Measurements from ENCODE around the gene MDC1. TPM values are rescaled to one million over a fixed set of nuclear protein-coding genes. Genes with fewer than 3 reads are reported as not detected.
"Not testable (repeated sequence)": the region's sequence is repeated elsewhere in the genome, so short reads cannot be mapped to it uniquely, and the experiment has no call there.

The MDC1 gene, protein sequence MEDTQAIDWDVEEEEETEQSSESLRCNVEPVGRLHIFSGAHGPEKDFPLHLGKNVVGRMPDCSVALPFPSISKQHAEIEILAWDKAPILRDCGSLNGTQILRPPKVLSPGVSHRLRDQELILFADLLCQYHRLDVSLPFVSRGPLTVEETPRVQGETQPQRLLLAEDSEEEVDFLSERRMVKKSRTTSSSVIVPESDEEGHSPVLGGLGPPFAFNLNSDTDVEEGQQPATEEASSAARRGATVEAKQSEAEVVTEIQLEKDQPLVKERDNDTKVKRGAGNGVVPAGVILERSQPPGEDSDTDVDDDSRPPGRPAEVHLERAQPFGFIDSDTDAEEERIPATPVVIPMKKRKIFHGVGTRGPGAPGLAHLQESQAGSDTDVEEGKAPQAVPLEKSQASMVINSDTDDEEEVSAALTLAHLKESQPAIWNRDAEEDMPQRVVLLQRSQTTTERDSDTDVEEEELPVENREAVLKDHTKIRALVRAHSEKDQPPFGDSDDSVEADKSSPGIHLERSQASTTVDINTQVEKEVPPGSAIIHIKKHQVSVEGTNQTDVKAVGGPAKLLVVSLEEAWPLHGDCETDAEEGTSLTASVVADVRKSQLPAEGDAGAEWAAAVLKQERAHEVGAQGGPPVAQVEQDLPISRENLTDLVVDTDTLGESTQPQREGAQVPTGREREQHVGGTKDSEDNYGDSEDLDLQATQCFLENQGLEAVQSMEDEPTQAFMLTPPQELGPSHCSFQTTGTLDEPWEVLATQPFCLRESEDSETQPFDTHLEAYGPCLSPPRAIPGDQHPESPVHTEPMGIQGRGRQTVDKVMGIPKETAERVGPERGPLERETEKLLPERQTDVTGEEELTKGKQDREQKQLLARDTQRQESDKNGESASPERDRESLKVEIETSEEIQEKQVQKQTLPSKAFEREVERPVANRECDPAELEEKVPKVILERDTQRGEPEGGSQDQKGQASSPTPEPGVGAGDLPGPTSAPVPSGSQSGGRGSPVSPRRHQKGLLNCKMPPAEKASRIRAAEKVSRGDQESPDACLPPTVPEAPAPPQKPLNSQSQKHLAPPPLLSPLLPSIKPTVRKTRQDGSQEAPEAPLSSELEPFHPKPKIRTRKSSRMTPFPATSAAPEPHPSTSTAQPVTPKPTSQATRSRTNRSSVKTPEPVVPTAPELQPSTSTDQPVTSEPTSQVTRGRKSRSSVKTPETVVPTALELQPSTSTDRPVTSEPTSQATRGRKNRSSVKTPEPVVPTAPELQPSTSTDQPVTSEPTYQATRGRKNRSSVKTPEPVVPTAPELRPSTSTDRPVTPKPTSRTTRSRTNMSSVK (N-terminal part only)
- 10 to 100 TPM; 19.5 to 54.6 (median 26.0) TPM for polyA plus RNA-seq (ENCODE audit: insufficient read length in 12 of 12)
- long read RNA-seq, donor 1, result 0 reads
- long read RNA-seq, donor 2, partial matches to known transcripts, result 0 of 1 reads
- long read RNA-seq, donor 2, other reads (novel, unspliced or antisense), result 0 of 1 reads
- long read RNA-seq, donor 3, partial matches to known transcripts, result 0 of 3 reads
- long read RNA-seq, donor 3, other reads (novel, unspliced or antisense), result 0 of 3 reads
- long read RNA-seq, donor 4, partial matches to known transcripts, result 0 of 1 reads
- long read RNA-seq, donor 4, other reads (novel, unspliced or antisense), result 0 of 1 reads
- long read RNA-seq, donor 5, partial matches to known transcripts, result 6 of 9 reads
- long read RNA-seq, donor 5, other reads (novel, unspliced or antisense), result 0 of 9 reads
- long read RNA-seq, donor 6, partial matches to known transcripts, result 0 of 1 reads
- long read RNA-seq, donor 6, other reads (novel, unspliced or antisense), result 0 of 1 reads
- long read RNA-seq, donor 7, partial matches to known transcripts, result 0 of 2 reads
- long read RNA-seq, donor 7, other reads (novel, unspliced or antisense), result 0 of 2 reads
- long read RNA-seq, donor 8, partial matches to known transcripts, result 0 of 7 reads
- long read RNA-seq, donor 8, other reads (novel, unspliced or antisense), result 0 of 7 reads
- long read RNA-seq, donor 9, partial matches to known transcripts, result 0 of 1 reads
- long read RNA-seq, donor 9, other reads (novel, unspliced or antisense), result 0 of 1 reads
- long read RNA-seq, donor 10, partial matches to known transcripts, result 0 of 4 reads
- long read RNA-seq, donor 10, other reads (novel, unspliced or antisense), result 0 of 4 reads
- long read RNA-seq, donor 11, partial matches to known transcripts, result 0 of 1 reads
- long read RNA-seq, donor 11, other reads (novel, unspliced or antisense), result 0 of 1 reads

DNA sequence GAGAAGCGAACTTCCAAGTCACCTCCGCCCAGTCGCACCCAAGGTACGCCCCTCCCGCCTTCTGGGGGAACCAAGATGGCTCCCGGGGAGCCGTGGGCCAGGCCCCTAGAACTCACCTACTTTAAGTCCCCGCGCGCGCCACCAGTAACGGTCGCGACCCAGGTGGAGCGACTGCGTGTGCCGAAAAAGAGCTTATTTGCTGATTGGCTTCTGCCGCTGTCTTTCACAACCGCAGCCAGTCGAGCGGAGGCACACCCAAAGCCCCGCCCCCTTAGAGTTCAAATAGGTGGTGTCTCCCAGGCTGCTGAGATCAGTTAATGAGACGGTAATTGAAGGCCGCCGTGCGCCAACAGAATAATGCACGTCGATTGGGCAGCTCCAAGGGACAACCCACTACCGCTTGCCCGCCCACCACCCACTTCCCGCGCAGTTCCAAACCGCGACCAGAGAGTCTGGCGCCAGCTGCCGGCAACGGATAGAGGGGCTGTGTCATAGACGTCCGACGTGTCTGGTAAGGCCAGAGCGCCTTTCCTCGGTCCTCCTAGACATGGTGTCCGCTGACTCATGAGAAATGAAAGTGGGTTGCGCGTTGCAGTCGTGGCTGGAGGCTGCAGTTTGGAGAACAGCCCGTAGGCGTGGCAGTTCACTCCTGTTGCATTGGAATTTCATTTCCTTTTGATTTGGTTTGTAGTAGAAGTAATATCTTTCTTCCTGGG, at the start of gene MDC1:
MDC1 (minus strand) TSS at position 153 of the 716 bp plus-strand sequence. CDS start 2,106 bp downstream, outside the sequence.
- peak; percentile 99 for DNase-seq

DNA sequence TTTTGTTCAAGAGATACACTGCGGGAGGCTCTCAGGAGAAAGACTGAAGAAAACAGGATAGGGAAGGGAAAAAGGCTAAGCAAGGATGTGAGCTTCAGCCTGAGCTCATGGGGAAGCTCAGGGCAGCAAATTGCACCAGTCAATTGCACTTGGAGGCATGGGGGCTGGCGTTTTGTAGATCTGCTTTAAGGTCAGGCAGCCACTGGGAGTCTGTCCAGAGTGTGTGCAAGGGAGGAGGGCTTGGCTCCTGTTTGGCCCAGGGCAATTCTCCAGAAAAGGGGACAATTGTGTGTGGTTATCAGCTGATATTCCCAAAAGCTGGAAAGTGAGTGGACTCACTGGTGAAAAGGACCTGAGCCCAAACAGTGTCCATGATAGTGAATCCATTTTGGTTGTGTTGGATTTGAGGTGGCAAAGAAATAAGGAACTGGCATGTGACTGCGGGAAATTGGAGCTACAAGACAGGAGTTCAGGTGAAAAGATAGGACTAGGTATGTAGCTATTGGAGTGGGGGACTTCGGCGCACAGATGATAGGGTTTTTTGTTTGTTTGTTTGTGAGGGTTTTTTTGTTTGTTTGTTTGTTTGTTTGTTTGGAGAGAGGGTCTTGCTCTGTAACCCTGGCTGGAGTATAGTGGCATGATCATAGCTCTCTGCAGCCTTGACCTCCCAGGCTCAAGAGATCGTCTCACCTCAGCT, 49.5 kb upstream of the MDC1 start:
- no peak for DNase-seq

DNA sequence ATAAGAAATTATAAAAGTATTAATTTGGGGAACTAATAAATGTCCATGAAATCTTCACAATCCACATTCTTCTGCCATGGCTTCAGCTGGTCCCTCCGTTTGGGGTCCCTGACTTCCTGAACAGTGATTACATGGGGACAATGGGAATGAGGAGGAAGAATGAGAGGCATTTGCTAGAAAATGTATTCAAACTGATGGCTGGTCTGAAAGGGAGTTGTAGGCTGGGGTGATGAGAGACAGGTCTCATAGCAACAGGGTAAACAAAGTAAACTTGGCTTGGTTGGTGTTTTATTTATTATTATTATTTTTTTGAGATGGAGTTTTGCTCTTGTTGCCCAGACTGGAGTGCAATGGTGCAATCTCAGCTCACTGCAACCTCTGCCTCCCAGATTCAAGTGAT, 48.4 kb upstream of the MDC1 start:
- not testable (repeated sequence) for DNase-seq

DNA sequence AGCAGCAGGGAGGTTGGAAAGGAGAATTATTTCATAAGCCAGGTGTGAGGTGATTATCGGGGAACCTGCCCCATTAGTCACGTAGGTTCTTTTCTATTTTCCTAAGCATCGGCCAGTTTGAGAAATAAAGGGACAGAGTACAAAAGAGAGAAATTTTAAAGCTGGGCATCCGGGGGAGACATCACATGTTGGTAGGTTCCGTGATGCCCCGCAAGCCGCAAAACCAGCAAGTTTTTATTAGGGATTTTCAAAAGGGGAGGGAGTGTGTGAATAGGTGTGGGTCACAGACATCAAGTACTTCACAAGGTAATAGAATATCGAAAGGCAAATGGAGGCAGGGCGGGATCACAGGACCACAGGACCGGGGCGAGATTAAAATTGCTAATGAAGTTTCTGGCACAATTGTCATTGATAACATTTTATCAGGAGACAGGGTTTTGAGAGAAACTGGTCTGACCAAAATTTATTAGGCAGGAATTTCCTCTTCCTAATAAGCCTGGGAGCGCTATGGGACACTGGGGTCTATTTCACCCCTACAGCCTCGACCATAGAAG, 47.5 kb upstream of the MDC1 start:
- DNase-seq, result not testable (repeated sequence)

DNA sequence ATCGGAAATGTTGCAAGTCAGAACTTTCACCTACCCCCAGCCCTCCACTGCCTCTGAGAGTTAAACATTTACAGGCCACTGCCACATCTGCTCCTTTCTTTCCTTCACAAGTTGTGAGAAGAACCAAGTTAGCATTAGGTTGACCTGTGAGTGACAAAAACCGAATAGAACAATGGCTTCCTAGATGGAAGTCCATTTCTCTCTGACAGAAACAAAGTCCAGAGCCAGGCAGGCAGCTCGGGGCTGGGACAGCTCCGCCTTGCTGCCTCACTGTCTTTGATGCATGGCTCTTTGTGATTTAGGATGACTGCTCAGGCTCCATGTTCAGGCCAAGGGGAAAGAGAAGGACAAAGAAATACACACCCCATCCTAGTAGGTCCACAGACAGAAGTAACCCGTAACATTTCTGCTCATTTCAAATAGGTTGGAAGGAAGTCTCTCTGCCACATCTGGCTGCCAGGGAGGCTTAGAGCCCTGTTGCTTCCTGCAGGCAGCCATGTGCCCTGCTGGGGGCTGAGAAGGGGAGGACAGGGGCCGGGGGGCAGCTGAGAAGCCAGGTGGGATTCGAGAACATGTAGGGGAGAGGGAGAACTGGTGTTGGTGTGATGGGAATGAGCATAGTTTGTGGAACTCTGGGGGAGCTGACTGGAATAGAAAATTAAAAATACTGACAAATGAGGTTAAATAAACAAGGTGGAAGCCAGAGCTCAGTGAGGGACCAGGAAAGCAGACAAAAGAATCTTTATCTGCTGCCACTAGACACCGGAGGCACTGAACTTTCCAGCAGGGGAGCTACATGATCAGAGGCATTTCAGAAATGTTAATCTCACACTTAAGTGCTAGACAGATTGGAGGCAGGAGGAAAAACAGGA, 46.8 kb upstream of the MDC1 start:
- DNase-seq, result no peak

DNA sequence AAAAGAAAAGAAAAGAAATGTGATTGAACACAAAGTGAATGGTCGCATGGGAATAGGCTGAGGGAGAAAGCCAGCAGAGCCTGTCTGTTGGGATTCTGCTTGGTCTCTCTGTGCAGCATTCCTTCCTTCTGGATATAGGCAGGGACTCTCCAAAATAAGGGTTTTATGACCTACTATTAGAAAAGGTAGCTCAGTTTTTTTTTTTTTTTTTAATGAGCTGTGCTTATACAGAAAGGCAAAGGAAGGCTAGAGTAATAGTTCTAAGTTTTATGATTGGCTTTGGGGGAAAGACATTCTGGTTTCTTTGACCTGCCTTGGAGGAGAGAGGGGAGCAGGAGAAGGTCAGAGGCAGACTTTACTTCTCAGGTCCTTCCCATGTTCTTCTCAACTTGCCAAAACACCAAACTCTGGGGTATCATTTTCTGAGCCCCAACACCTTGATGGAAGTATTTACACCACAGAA, 46.1 kb upstream of the MDC1 start:
- no peak for DNase-seq

DNA sequence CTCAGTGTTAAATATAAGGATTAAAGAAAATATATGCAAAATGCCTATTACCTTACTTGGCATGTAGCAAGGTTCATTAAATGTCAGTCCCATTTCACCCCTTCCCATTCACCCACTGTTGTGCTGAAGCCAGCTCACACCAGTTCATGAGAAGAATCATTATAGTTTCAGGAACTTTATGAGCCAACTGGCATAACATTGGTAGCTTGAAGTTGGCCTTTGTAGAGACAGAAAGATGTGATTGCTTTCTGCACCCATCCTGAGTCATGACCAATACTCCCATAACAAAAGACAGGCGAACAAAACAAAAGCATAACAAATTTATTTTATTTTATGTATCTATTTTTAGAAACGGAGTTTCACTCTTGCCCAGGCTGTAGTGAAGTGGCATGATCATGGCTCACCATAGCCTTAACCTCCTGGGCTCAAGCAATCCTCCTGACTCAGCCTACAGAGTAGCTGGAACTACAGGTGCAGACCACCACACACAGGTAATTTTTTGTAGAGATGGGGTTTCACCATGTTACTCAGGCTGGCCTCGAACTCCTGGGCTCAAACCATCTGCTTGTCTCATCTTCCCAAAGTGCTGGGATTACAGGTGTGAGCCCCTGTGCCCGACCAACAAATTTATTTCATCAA, 44.8 kb upstream of the MDC1 start:
- DNase-seq, result no peak

DNA sequence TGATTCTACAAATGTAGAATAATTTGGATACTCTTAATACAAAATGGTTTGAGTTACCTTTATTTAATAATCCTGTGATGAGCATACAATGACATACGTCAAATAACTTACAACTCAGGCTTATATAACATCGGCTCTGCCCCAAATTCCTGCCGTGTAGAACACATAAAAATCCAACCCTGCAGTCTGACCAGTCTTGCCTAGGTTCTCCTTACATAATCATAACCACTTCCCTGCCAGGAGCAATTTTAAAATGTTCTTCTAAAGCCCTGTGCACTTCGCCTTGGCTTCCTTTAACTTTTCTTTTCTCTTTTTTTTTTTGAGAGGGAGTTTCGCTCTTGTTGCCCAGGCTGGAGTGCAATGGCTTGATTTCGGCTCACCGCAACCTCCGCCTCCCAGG, 43.5 kb upstream of the MDC1 start:
- DNase-seq, result no peak

DNA sequence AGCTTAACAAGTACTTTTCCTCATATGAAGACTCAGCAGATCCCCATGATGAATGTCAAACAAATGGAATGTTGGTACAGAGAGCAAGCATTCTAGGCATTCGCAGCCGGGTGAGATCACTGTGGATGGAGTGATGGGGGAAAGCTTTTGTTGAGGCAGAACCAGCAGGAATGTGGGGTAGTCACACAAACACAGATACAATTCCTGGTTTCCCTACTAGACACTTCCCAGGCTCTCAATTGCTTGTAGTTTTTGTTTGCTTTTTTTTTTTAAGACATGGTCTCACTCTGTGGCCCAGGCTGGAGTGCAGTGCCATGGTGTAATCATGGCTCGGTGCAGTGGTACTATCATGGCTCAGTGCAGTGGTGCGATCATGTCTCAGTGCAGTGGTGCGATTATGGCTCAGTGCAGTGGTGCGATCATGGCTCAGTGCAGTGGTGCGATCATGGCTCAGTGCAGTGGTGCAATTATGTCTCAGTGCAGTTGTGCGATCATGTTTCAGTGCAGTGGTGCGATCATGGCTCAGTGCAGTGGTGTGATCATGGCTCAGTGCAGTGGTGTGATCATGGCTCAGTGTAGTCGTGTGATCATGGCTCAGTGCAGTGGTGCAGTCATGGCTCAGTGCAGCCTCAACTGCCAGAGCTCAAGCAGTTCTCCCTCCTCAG, 42.6 kb upstream of the MDC1 start:
- DNase-seq, result no peak

DNA sequence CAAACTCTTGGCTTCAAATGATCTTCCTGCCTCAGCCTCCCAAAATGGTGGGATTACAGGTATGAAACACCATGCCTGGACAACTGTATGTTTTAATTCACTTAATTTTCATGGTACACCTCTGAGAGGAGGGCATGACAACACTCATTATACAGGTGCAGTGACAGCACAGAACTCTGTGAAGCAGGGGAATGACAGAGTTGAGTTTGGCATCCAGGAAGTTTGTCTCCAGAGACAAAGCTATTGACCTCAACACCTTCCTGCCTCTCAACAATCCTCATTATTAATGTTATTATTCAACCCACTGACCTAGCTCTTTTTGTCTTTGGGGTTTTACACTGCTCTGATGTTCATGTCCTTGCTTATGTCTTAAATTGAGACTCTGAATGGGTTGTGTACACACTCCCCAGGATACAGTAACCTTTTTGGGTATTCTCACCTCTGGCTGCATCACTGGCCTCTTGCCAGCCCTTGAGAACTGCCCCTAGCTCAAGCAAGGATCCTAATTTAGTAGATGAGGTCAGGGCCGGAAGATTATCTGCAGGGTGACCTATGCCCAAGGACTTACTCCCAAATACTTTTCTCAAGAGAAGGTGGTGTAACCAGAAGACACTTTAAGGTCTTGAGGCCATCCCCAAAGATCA, 40.3 kb upstream of the MDC1 start:
- DNase-seq, result no peak

DNA sequence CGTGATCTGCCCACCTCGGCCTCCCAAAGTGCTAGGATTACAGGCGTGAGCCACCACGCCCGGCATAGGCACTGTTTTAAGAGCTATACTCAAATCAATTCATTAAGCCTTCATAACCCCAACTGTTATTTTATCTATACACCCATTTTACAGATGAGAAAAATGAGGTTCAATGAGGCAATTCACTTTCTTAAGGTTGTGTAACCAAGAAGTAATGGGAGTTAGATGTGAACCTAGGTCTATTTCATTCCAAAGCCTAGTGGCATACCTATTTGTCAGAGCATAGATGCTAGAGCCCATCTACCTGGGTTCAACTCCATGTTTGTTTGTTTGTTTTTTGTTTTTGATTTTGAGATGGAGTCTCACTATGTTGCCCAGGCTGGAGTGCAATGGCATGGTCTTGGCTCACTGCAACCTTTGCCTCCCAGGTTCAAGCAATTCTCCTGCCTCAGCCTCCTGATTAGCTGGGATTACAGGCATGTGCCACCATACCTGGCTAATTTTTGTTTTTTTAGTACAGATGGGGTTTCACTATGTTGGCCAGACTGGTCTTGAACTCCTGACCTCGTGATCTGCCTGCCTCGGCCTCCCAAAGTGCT, 39.4 kb upstream of the MDC1 start:
- DNase-seq, result not testable (repeated sequence)

DNA sequence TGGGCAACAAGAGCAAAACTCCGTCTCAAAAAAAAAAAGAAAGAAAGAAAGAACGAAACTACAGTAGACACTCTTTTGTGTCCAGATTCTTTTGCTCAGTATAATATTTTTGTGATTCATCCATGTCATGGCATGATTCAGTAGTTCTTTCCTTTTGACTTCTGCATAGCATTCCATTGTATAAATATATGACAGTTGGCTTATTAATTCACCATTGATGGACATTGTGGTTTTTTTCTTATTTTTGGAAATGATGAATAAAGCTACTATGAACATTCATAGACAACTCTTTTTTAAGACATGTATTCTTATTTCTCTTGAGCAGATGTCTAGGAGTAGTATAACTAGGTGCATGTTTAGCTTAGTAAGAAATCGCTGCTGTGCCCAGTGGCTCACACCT, 37.5 kb upstream of the MDC1 start:
- DNase-seq, result no peak

DNA sequence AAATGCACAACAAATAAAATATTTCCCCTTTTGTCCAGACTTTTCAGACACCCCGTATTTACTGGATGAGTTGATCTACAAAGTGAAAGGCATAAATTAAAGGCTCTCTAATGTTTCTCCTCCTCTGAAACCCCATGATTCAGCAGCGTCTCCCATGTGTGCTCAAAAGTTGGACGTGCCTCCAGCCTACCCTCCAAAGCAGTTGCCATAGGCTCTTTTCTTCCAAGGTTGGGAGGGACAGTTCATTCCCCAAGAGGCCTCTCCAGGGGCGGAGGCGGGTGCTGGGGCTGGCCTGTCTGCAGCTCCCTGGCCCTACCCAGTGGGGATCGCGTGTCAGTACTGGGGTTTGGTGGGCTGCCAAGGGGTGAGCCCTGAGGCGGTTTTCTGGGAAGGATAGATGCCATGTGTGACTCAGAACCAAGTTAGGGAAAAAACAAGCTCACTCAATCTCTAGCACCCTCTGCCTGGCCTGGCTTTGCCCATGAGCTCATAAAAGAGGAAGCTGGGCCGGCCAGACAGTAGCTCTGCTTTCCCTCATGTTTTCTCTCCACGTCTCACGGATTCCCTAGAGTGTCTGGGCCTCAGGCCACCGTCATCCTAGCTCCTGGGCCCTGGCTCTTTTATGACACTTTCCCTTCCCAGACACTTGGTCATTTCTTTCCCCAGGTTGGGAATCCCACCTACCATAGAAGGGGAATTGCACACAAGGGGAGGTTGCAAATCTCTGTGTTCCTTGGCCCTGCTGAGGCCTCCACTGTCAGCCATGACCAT, 35.3 kb upstream of the MDC1 start:
- DNase-seq, result peak; percentile 66

DNA sequence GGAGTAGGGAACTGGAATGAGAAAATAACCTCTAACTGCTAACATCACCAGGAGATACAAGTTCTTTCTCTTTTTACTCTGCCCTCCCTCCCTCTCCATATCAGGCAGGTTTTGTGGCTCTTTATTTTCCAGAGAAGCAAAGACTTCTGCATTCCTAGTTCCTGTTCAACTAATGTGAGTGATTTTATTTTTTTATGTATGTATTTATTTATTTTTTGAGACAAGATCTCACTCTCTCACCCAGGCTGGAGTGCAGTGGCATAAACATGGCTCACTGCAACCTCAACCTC, 33.2 kb upstream of the MDC1 start:
- DNase-seq, result no peak
